Epithelial cell of proximal tubule (primary cell): Measurements from ENCODE around the gene TNIP3. TPM values are rescaled to one million over a fixed set of nuclear protein-coding genes. Genes with fewer than 3 reads are reported as not detected.

ENCODE experiments used
- DNase-seq: peaks from one replicate; pipeline ENCODE4 v3.0.0-alpha.2; 2011; ENCODE audit warnings: low read depth
- H3K4me3 ChIP-seq: 2 replicates; pipeline ENCODE4 v1.5.1; 2011; ENCODE audit warnings: low read depth, mild to moderate bottlenecking, low read length
- total RNA-seq: library from RNA; depleted of rRNA; stranded (reverse); fragments of >200 nt; gene quantifications from 2 replicates; pipeline ENCODE4 v1.2.3, GENCODE V29; 2015
- TF ChIP-seq, protein P1 (sequence below): conservative IDR thresholded peaks from 2 replicates; pipeline ENCODE4 v1.5.1; 2012; ENCODE audit warnings: low read depth, mild to moderate bottlenecking, low read length

The TNIP3 gene
- total RNA-seq, 1 donor from 2014 or later, result 0.46 TPM

DNA sequence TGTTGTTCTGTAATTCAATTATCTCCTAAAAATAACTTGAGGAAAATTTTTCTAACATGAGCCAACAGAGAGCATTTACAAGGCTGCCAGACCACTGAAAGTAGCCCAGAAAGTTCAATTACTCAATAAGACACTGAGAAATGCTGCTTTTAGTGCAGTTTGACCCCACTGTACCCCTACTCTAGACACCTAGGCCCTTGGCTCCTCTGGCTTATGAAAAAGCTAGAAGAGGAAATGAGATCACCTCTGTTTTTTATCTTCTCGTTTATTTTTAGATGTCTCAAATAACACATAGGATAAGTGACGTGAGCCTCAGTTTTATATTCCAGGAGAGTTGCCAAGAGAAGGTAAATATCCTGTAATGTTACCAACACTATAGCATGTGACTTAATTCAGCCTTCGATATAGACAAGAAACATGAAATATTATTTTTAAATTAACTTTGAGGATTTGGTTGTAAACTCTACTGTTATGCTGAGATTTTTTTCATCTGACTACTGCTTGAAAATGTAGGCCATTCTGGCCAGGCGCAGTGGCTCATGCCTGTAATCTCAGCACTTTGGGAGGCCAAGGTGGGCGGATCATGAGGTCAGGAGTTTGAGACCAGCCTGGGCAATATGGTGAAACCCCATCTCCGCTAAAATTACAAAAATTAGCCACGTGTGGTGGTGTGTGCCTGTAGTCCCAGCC, 24.4 kb downstream of the TNIP3 start:
- DNase-seq, result no peak
- TF ChIP-seq, protein P1, sequence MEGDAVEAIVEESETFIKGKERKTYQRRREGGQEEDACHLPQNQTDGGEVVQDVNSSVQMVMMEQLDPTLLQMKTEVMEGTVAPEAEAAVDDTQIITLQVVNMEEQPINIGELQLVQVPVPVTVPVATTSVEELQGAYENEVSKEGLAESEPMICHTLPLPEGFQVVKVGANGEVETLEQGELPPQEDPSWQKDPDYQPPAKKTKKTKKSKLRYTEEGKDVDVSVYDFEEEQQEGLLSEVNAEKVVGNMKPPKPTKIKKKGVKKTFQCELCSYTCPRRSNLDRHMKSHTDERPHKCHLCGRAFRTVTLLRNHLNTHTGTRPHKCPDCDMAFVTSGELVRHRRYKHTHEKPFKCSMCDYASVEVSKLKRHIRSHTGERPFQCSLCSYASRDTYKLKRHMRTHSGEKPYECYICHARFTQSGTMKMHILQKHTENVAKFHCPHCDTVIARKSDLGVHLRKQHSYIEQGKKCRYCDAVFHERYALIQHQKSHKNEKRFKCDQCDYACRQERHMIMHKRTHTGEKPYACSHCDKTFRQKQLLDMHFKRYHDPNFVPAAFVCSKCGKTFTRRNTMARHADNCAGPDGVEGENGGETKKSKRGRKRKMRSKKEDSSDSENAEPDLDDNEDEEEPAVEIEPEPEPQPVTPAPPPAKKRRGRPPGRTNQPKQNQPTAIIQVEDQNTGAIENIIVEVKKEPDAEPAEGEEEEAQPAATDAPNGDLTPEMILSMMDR, result no peak

DNA sequence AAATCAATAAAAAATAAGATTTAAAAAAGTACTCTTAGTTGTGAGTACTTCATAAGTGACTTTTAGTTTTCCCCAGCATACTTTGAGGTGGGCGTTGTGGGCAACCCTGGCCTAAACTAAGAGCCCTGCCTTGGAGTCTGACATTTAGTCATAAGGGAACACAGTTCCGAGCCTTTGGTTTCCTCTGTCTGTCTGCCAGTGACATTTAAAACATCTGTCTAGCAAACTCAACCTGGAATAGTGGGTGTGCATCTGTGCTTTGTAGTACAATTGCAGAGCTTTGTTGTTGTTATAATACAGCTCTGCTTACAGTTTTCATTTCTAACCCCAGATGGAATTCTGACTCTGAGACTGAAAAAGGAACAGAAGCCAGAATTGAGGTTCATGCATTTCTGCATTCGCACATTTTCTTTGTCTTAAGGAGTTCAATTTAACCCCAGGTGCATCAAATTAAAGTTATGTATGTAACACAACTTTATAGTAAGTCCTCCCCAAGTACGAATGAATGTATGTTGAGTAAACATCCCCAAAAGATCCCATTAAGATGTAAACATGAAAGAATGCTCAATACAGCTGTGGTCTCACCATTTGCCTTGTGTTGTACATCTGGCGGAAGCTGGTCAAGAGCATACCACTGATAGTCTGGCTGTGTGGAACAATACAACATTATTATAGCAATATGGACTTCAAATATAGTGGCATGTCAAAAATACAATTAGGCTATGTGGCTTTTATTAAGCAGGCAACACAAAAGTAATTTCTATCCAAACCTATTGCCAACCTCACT, 25.9 kb downstream of the TNIP3 start:
- TF ChIP-seq, protein P1, result no peak
- no peak for DNase-seq
- H3K4me3 ChIP-seq, result no peak overlapping the region

More for the DNA sequence above, 24.4 kb downstream of the TNIP3 start:
- no peak overlapping the region for H3K4me3 ChIP-seq

DNA sequence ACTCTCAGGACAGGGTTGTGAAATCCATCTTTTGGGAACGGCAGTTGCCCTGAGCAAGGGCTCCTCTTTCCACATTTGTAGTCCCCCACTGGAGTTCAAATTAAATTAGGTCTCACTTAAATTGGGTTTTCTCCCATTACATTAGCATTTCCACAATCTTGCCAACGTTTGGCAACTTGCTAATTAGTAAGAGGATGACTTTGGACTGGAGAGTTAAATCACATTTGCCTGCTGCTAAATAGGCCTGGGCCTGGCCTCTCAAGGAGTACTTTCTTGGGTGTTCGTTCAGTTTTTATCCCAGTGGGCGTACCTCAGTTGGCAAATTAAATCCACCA, 33.8 kb downstream of the TNIP3 start:
- no peak for DNase-seq
- TF ChIP-seq, protein P1, result no peak
- no peak overlapping the region for H3K4me3 ChIP-seq

DNA sequence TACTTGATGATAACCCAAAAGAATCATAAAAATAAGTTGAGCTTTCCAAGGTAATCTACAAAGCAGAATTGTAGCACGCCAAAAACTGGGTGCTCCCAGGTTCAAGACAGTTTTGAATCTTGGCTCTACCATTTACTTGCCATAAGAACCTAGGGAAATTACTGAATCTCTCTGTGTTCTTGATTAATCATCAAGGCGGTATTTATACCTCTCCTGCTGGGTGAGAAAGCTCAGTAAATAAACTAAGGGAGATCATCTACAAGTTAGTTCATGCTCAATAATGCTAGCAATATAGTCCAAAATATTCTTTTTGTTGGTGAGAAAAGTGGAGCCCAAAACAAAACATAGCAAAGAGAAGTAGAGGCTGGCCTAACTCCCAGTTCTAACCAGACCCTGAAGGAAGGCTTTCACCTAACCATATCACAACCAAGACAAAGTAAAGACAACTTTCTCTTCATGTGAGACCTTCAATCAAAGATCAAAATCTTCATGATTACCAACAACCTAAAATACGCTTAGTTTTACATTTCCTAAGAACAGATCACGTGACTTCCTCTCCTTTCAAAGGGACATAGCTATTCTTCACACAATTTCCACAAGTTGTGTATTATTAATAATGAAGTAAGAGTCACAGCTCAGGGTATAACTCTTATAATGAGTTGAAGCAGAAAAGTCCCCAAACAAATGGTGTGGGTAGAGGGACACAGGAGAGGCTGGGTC, 34.4 kb downstream of the TNIP3 start:
- TF ChIP-seq, protein P1, result no peak

DNA sequence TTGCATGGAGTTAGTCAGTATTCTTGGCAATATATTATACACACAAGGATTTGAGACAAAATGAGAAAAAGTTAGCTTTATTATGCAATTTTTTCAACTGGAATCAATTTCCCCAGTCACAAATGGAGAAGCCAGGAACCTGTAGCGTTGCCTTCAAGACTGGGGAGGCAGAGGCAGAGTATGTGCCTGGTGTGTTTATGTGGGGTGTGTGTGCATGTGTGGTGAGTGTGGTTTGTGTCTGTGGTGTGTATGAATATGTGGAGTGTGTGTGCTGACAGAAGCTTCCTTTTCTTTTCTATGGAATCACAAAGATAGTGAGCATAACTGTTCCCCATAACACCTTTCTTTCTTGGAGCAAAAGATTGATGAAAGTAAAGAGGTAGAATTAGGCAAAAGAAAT, 37.0 kb downstream of the TNIP3 start:
- H3K4me3 ChIP-seq, result no peak overlapping the region
- TF ChIP-seq, protein P1, result no peak
- no peak for DNase-seq

More for the DNA sequence above, 34.4 kb downstream of the TNIP3 start:
- no peak overlapping the region for H3K4me3 ChIP-seq
- no peak for DNase-seq

DNA sequence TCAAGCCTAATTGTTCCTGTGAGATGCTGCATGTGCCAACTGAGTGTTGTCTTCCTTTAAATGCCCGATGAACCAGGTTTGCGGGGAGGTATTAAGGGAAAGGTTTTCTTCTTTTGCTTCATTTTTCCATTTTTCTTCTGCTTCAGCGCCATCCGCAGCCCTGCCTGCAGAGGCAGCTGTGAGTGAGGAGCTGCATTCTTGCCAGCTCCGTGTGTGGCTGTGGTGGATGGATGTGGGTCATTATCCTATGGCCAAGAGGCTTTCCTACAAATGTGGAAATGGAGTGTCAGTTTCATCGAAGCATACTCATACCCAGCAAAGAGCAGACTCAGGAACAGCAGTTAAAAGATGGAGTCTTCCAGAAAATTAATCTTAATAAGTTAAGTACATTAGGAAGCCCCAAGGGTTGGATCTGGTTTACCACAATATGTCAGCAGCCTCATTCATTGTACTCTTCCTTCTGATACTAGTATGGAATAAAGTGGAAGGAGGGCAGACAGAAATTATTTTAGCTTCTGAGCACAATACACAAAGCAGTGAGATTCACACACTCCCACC, 37.6 kb downstream of the TNIP3 start:
- H3K4me3 ChIP-seq, result no peak overlapping the region
- TF ChIP-seq, protein P1, result no peak

More for the DNA sequence above, 37.6 kb downstream of the TNIP3 start:
- DNase-seq, result no peak
